ENCODE measurements around the gene ZNF174.

ZNF174 gene
- long read RNA-seq, transcript ZNF174-203 (4 exons, 1,586 nt): minor isoform, 5 of 118 reads
- long read RNA-seq, transcript ZNF174-202 (3 exons, 1,557 nt): minor isoform, 10 of 118 reads
- long read RNA-seq, transcript ZNF174-204 (2 exons, 1,002 nt): minor isoform, 5 of 118 reads
- long read RNA-seq, transcript ZNF174-201 (3 exons, 2,260 nt): major isoform, 83 of 118 reads
- long read RNA-seq, partial matches to known transcripts: 4 of 118 reads
- long read RNA-seq, other reads (novel, unspliced or antisense): 8 of 118 reads

DNA sequence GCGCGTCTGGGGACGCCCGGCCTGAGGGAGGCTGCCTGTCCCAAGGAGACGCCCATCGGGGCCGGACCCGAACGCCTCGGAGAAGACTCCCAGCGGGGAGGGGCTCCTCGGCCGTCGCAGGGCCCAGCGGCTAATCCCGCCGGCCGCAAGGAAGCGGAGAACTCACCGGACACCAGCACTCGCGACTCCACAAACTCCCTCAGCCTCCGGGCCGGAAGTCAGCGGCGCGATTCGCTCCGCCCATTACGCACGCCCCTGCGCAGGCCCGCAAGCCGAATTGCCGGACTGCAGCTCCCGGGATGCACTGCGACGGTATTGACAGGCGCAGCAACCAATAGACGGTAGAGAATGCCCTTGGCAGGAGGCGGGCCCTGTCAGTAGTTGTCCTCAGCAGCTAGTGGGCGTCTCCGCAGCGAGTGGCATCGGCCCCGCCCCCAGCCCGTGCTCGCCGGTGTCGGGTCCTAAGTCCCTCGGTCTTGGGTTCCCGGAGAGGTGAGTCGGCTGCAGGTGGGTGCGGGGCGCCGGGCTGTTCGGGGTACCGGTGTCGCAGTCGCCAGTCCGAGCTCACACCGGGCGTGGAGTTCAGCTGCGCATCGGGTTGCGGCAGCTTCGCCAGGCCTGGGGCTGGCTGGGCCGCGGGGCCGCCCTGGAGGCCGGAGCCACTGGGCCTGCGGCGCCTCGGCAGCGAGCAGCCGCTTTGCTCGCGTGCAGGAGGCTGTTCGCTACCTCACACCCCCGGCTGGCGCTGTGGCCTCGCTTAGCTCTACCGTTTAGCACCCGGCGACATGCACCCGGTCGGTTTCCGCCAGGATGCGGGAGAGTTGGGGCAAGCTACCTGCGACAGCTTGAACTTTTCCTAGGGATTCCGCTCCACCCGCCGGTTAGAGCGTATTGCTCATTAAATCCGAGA, at the start of gene ZNF174, which contains the start of gene ZSCAN32:
Gene ZNF174, plus strand, starts transcription at position 437 of the 910 bp plus-strand sequence. CDS start 790 bp downstream, outside the sequence.
Gene ZSCAN32, minus strand, starts transcription at position 226 of the 910 bp plus-strand sequence. CDS start 3,447 bp downstream, outside the sequence.
- Histone ChIP-seq H3K27me3 (ENCODE audit: insufficient read depth, poor library complexity, severe bottlenecking) (no peaks in the 10 kb centered on the region), H3K27ac (replicated peaks) (peak within 1 kb of the TSS; percentile 84), H3K4me3 (replicated peaks; ENCODE audit: insufficient read depth, low read length) (peak within 1 kb of the TSS; percentile 87)
- peak; percentile 98 to 100 for DNase-seq (ENCODE audit: low read depth in 1 of 2, low spot score in 1 of 2)
- TF ChIP-seq, protein P1, sequence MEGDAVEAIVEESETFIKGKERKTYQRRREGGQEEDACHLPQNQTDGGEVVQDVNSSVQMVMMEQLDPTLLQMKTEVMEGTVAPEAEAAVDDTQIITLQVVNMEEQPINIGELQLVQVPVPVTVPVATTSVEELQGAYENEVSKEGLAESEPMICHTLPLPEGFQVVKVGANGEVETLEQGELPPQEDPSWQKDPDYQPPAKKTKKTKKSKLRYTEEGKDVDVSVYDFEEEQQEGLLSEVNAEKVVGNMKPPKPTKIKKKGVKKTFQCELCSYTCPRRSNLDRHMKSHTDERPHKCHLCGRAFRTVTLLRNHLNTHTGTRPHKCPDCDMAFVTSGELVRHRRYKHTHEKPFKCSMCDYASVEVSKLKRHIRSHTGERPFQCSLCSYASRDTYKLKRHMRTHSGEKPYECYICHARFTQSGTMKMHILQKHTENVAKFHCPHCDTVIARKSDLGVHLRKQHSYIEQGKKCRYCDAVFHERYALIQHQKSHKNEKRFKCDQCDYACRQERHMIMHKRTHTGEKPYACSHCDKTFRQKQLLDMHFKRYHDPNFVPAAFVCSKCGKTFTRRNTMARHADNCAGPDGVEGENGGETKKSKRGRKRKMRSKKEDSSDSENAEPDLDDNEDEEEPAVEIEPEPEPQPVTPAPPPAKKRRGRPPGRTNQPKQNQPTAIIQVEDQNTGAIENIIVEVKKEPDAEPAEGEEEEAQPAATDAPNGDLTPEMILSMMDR (IDR thresholded peaks at IDR 0.05; ENCODE audit: insufficient read depth, low read length): no peak
- TF ChIP-seq SPI1 (IDR thresholded peaks at IDR 0.05; ENCODE audit: borderline replicate concordance, low read depth): no peak
- TF ChIP-seq POLR2AphosphoS5 (IDR thresholded peaks at IDR 0.05; ENCODE audit: low read depth): peak; percentile 72
- TF ChIP-seq, protein P2, sequence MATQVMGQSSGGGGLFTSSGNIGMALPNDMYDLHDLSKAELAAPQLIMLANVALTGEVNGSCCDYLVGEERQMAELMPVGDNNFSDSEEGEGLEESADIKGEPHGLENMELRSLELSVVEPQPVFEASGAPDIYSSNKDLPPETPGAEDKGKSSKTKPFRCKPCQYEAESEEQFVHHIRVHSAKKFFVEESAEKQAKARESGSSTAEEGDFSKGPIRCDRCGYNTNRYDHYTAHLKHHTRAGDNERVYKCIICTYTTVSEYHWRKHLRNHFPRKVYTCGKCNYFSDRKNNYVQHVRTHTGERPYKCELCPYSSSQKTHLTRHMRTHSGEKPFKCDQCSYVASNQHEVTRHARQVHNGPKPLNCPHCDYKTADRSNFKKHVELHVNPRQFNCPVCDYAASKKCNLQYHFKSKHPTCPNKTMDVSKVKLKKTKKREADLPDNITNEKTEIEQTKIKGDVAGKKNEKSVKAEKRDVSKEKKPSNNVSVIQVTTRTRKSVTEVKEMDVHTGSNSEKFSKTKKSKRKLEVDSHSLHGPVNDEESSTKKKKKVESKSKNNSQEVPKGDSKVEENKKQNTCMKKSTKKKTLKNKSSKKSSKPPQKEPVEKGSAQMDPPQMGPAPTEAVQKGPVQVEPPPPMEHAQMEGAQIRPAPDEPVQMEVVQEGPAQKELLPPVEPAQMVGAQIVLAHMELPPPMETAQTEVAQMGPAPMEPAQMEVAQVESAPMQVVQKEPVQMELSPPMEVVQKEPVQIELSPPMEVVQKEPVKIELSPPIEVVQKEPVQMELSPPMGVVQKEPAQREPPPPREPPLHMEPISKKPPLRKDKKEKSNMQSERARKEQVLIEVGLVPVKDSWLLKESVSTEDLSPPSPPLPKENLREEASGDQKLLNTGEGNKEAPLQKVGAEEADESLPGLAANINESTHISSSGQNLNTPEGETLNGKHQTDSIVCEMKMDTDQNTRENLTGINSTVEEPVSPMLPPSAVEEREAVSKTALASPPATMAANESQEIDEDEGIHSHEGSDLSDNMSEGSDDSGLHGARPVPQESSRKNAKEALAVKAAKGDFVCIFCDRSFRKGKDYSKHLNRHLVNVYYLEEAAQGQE (IDR thresholded peaks at IDR 0.05; ENCODE audit: insufficient replicate concordance, low read depth): peak; percentile 27
- peak; percentile 69 for TF ChIP-seq GABPA (IDR thresholded peaks at IDR 0.05; ENCODE audit: low read depth)

DNA sequence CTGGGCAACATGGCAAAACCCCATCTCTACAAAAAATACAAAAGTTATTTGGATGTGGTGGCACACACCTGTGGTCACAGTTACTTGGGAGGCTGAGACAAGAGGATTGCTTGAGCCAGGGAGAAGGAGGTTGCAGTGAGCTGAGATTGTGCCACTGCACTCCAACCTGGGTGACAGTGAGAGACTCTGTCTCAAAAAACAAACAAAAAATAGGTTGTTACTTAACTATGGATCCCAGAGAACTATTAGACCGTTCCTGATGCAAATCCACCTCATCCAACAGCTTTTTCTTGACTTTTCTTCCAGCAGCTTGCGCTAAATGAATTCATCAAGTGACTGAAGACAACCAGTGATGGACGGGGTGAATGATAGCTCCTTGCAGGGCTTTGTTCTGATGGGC, 45.4 kb upstream of the ZNF174 start, which contains the start of gene OR2C1:
Gene OR2C1, plus strand, starts transcription at position 301 of the 400 bp plus-strand sequence. Its CDS starts 52 bp downstream, at position 353.
- Histone ChIP-seq H3K27me3 (ENCODE audit: insufficient read depth, poor library complexity, severe bottlenecking) (no peaks in the 10 kb centered on the region), H3K4me3 (replicated peaks; ENCODE audit: insufficient read depth, low read length) (no peak within 1 kb of the TSS), H3K27ac (replicated peaks) (no peak within 1 kb of the TSS)
- no peak for TF ChIP-seq GABPA (IDR thresholded peaks at IDR 0.05; ENCODE audit: low read depth)
- no peak for DNase-seq (ENCODE audit: low read depth in 1 of 2, low spot score in 1 of 2)

GRCh38 chr16:3356118-3356517, 44.9 kb upstream of the ZNF174 start:
- no peak overlapping the region for H3K4me3 ChIP-seq (replicated peaks; ENCODE audit: insufficient read depth, low read length)
- no peak for DNase-seq (ENCODE audit: low read depth in 1 of 2, low spot score in 1 of 2)
- H3K27ac ChIP-seq (replicated peaks): no peak overlapping the region
- no peaks in the 10 kb centered on the region for H3K27me3 ChIP-seq (ENCODE audit: insufficient read depth, poor library complexity, severe bottlenecking)
- TF ChIP-seq SPI1 (IDR thresholded peaks at IDR 0.05; ENCODE audit: borderline replicate concordance, low read depth) (no peak), POLR2AphosphoS5 (IDR thresholded peaks at IDR 0.05; ENCODE audit: low read depth) (no peak), GABPA (IDR thresholded peaks at IDR 0.05; ENCODE audit: low read depth) (no peak)
- TF ChIP-seq, protein P1 (IDR thresholded peaks at IDR 0.05; ENCODE audit: insufficient read depth, low read length): no peak
- TF ChIP-seq, protein P2 (IDR thresholded peaks at IDR 0.05; ENCODE audit: insufficient replicate concordance, low read depth): no peak

- Histone ChIP-seq H3K4me3 (replicated peaks; ENCODE audit: insufficient read depth, low read length) (no peak overlapping the region), H3K27ac (replicated peaks) (no peak overlapping the region), H3K27me3 (ENCODE audit: insufficient read depth, poor library complexity, severe bottlenecking) (no peaks in the 10 kb centered on the region)
- no peak for DNase-seq (ENCODE audit: low read depth in 1 of 2, low spot score in 1 of 2)
- TF ChIP-seq, protein P1 (IDR thresholded peaks at IDR 0.05; ENCODE audit: insufficient read depth, low read length): no peak
- TF ChIP-seq, protein P2 (IDR thresholded peaks at IDR 0.05; ENCODE audit: insufficient replicate concordance, low read depth): no peak
- TF ChIP-seq SPI1 (IDR thresholded peaks at IDR 0.05; ENCODE audit: borderline replicate concordance, low read depth): no peak
- no peak for TF ChIP-seq GABPA (IDR thresholded peaks at IDR 0.05; ENCODE audit: low read depth)
- no peak for TF ChIP-seq POLR2AphosphoS5 (IDR thresholded peaks at IDR 0.05; ENCODE audit: low read depth)
Measured at GRCh38 chr16:3358871-3359270, 42.1 kb upstream of the ZNF174 start.
